Stimulated activated CD8-positive, alpha-beta memory T cell treated with anti-CD3 and anti-CD28 coated beads, Interleukin-4, amount 100 ng/mL, for 4 hours (primary cell): ENCODE measurements around the gene NEDD9.

ENCODE experiments used
- DNase-seq, 2 donors: peaks; one replicate each; pipeline ENCODE4 v3.0.0-alpha.2; 2020; ENCODE audit warnings: low read depth in 2 of 2, low spot score in 1 of 2

The NEDD9 gene

DNA sequence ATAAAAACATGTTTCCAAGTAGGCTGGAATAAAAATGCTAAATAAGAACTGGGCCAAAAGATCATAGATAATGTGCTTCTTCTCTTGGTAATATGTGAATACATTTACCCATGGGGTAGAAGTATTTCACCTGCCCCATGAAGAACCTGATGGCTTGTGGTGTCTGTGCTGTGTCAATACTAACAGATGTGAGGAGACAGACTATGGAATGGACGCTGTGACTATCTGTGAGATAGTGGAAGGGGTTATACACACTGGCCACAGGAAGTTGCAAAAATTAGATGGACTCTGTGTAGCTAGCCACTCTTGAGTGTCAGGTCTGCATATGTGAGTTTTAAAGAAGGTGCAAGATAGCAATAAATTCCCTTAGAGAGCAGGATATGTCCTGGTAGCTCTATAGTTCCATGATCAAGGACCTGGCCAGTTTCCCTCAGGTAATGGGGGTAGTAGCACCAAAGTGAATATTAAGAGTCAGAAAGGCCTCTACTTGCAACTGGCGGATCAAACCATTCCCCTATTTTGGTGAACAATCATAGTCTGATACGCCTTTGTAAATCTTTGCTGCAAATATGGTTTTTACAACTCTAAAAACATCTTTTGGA, 48.6 kb downstream of the NEDD9 start:
- DNase-seq, result no peak

GRCh38 chr6:11181478-11182136, 50.9 kb downstream of the NEDD9 start:
- no peak for DNase-seq

GRCh38 chr6:11179419-11180202, 52.9 kb downstream of the NEDD9 start:
- no peak for DNase-seq

DNA sequence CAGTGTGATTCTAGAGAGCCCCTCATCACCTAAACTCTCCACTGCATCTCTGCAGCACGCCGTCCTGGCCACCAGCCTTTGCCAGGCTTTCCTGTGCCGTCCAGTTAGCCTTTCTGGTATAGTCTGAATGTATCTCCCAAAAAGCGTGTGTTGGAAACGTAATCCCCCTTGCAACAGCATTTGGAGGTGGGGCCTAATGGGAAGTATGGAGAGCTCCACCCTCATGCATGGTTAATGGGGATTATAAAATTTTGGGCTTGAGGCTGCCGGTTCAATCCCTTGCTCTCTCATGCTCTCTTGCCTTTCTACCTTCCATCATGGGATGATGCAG, 53.4 kb downstream of the NEDD9 start:
- DNase-seq, result no peak

GRCh38 chr6:11177271-11177670, 55.2 kb downstream of the NEDD9 start:
- no peak for DNase-seq

GRCh38 chr6:11174242-11174611, 58.2 kb downstream of the NEDD9 start:
- no peak for DNase-seq

- DNase-seq, result peak; percentile 46 to 80
Measured at GRCh38 chr6:11172501-11173327, 59.8 kb downstream of the NEDD9 start.

GRCh38 chr6:11171952-11172351, 60.5 kb downstream of the NEDD9 start:
- DNase-seq, result no peak

DNA sequence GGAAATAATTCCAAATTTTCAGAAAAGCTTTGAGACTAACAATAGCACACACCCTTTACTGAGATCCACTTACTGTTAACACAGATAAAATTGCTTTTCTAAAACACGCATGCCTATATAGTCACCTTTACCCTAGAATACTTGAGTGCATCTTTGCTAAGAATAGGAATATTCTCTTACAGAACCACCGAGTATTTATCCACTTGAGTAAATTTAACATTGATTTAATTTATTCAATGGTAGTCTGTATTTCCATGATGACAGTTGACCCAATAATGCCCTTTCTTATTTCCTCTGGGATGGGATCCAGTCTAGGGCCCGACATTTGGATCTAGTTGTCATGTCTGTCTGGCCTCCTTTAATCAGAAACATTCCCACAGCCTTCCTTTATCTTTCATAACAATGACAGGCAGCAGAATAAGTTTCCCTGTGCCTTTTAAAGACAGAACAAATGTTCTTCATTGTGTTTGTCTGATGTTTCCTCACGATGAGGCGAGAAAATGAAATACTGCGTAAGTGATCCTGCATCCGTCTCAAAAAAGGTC, 64.3 kb downstream of the NEDD9 start:
- no peak for DNase-seq

DNA sequence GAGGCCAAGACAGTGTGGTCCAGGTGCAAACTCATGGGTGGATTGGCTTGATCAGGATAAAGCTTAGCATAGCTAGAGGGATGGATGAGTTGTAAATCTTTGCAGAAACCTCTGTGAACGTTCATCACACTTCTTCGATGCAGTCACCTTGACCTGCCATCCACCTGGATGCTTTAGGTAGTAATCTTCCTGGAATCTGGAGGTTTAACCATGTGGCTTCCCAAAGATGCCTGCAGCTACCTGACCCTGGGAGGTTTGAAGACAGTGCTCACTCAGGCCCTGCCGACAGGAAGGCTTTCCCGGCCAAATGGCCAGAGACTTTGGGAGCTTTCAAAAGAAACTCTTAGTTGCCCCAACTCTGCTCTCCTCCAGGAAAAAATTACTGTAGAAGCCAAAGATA, 65.5 kb downstream of the NEDD9 start:
- no peak for DNase-seq

DNA sequence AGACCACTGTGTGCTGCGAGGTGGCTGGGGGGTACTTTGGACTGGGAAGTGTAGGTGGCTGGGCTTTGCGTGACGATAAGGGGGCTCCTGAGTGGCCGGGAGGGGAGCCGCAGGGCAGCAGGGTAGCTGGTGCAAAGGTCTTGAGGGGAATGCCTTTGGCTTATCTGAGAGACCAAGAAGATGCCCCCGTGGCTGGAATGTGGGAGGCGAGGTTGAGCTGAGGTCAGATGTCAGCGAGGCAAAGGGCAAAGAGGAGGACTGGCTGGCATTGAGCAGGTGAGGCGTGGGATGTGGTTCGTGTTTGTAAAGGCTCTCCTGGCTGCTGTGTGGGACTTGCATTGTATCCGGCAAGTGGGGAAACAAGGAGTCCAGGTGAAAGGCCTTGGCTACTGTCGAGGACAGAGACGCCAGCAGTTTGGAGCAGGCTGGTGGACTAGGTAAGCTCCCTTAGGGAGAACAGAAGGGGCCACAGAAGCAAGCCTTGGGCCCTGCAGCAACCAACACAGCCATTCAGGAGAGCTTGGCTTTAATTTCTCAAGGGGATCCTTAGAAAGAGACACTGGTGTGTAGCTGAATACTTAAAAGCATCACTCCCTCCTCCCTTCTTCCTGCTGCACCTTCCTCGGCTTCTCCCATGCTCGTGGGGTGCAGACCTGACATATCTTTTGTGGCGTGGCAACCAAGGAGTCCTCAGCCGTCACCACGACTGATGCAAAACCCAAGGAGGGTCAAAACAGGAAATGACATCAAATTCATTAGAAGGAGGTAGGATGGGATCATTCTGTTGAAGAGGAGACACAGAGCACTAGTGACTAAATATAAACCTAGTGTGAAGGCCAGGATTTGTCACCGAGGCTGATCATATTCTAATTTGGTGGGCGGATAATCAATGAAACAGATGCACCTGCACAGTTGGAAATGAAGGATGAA, 67.5 kb downstream of the NEDD9 start:
- no peak for DNase-seq

- DNase-seq, result no peak
Measured at GRCh38 chr6:11163932-11164331, 68.5 kb downstream of the NEDD9 start.

DNA sequence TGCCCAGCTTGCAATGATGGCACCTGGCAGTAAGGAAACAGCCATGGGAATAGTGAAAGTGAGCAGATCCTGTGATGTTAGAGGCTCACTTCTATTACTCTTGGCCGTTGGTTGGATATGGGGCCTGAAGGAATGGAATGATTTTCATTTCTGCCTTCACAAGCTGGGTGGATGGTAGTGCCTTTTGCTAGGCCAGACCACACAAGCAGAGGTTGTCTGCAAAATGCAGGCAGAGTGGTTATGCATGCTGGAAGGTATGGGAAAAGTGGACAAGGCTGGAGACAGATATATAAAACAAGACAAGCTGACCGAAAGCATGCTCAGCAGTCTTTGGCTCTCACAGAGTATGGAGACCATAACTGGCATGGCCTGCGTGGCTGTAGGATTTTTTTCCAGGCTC, 70.2 kb downstream of the NEDD9 start:
- DNase-seq, result no peak

DNA sequence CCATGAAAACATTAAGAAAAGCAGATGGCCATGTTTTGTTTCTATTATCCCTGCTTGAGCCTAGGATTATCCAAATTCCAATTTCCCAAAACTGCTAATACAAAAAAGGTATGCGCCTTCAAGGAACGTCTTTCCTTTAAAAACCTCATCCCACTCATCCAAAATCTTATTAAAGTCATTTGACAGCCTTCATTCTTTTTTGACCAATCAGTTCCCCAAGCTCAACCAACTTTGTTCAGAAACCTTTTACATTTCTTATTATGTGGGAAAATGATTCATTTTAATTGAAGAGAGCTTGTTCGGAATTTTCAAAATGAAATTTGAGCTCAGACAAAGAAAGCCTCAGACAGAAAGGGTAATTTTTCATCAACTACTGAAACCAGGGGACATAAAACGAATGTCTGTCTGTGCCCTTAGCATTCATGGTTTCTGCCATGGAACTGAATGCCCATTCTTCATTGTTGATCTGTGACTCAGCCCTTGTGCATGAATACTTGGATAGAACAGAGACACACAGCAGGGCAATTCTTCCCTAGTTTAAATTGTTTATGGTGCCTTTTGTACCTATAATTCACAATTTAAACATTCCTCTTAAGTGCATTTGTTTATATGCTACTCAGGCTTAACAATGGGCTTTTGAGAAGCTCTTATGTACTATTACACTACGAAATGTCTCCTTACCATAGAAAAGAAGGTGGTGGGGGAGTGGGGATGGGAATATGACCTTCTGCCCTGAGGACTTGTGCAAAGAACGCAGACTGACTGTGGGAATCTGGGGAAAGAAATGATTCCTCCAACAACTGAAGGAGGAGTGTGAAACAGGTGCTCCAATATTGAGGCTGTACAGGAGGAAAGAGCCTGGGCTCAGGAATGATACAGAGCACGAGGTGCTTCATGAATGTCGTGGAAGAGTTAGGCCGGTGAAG, 71.2 kb downstream of the NEDD9 start:
- no peak for DNase-seq

DNA sequence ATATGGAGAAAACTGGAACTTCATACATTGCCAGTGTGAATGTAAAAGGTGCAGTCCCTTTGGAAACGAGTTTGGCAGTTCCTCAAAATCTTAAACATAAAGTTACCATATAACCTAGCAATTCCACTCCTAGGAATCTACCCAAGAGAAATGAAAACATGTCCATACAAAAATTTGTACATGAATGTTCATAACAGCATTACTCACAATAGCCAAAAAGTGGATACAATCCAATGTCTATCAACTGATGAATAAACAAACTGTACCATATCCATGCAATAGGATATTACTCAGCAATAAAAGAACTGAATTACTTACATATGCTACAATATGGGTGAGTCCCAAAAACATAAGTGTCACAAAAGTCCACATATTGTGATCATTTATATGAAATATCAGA, 72.3 kb downstream of the NEDD9 start:
- DNase-seq, result no peak

DNA sequence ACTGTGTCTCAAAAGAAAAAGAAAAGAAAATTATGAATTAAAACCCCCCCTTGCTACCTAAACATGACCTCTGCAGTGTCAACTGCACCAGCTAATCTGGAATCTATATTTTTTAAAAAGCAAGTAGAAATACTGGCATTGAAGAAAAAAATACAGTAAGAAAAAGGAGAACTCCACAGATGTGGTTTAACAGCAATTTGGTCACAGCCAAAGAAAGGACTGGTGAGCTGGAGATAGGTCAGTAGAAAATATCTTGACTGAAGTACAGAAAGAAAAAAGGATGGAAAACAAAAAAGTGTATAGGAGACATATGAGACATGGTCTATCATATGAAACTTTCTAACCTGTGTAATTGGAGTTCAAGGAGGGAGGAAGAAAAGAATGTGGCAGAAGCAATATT, 76.9 kb downstream of the NEDD9 start:
- no peak for DNase-seq

DNA sequence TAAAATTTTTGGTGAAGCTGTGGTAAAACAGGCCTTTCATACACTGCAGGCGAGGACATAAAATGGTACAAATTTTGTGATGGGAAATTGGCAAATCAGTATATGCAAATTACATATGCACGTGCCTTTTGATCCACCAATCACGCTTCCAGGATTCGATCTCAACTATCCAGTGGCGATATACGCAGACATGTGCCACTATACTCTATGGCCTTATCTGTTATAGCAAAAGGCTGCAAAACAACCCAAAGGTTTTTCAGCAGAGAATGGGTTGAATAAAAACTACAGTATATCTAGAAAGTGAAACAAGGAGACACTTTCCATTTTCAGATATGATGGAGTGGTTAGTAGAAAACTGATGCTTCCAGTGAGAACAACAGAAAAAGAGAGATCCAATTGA, 79.0 kb downstream of the NEDD9 start:
- no peak for DNase-seq

GRCh38 chr6:11152581-11152980, 79.9 kb downstream of the NEDD9 start:
- no peak for DNase-seq

- no peak for DNase-seq
Measured at GRCh38 chr6:11151488-11151887, 81.0 kb downstream of the NEDD9 start.
